SK-N-SH treated with all-trans-retinoic acid at 6 μM for 48 hours (cell line): ENCODE results near the gene PTPN6.

Experiments
- ATAC-seq: fragments of 200-7000 bp; cut with Tn5 transposase; 3 replicates; pipeline ENCODE4 v1.9.1; 2020; ENCODE audit warnings: mild to moderate bottlenecking, moderate library complexity
- ARNTL ChIP-seq: fragments of 450-650 bp; formaldehyde crosslinking; IDR thresholded peaks from 2 replicates; pipeline ENCODE4 v1.5.0; 2020; ENCODE audit warnings: low read depth, mild to moderate bottlenecking, moderate library complexity, borderline replicate concordance
- BACH2 ChIP-seq: fragments of 250-450 bp; sonication (Bioruptor Pico); IDR thresholded peaks from 2 replicates; pipeline ENCODE4 v1.9.0; 2021; ENCODE audit warnings: mild to moderate bottlenecking, borderline replicate concordance
- CREB5 ChIP-seq: fragments of 250-450 bp; sonication (Bioruptor Pico); IDR thresholded peaks from 2 replicates; pipeline ENCODE4 v1.5.1; 2020; ENCODE audit warnings: low read depth, mild to moderate bottlenecking, moderate library complexity
- CSDC2 ChIP-seq: fragments of 250-450 bp; sonication (Bioruptor Pico); IDR thresholded peaks from 2 replicates; pipeline ENCODE4 v1.5.0; 2020; ENCODE audit warnings: mild to moderate bottlenecking, moderate library complexity
- CSRNP3 ChIP-seq: fragments of 250-450 bp; sonication (Bioruptor Pico); IDR thresholded peaks from 2 replicates; pipeline ENCODE4 v1.5.1; 2021; ENCODE audit warnings: mild to moderate bottlenecking, moderate library complexity
- ESRRG ChIP-seq: fragments of 250-450 bp; sonication (Bioruptor Pico); IDR thresholded peaks from 2 replicates; pipeline ENCODE4 v1.6.1; 2021; ENCODE audit warnings: mild to moderate bottlenecking
- GLIS3 ChIP-seq: fragments of 250-450 bp; sonication (Bioruptor Pico); IDR thresholded peaks from 2 replicates; pipeline ENCODE4 v1.5.0; 2020; ENCODE audit warnings: mild to moderate bottlenecking, moderate library complexity
- ISL1 ChIP-seq: fragments of 250-450 bp; sonication (Bioruptor Pico); IDR thresholded peaks from 2 replicates; pipeline ENCODE4 v2.1.2; 2022; ENCODE audit warnings: mild to moderate bottlenecking, moderate library complexity
- OSR1 ChIP-seq: fragments of 250-450 bp; sonication (Bioruptor Pico); IDR thresholded peaks from 2 replicates; pipeline ENCODE4 v1.8.0; 2022; ENCODE audit warnings: moderate library complexity, mild to moderate bottlenecking, inconsistent platforms
- PATZ1 ChIP-seq: fragments of 250-450 bp; sonication (Bioruptor Pico); IDR thresholded peaks from 2 replicates; pipeline ENCODE4 v1.8.0; 2020; ENCODE audit warnings: mild to moderate bottlenecking, moderate library complexity, borderline replicate concordance
- POU6F1 ChIP-seq: fragments of 250-450 bp; sonication (Bioruptor Pico); IDR thresholded peaks from 2 replicates; pipeline ENCODE4 v1.8.0; 2021; ENCODE audit warnings: low read depth, mild to moderate bottlenecking, moderate library complexity, borderline replicate concordance
- PPARA ChIP-seq: fragments of 250-450 bp; sonication (Bioruptor Pico); IDR thresholded peaks from 2 replicates; pipeline ENCODE4 v1.5.0; 2020; ENCODE audit warnings: mild to moderate bottlenecking, borderline replicate concordance
- RARB ChIP-seq: fragments of 250-450 bp; sonication (Bioruptor Pico); IDR thresholded peaks from 2 replicates; pipeline ENCODE4 v1.8.0; 2021; ENCODE audit warnings: mild to moderate bottlenecking, moderate library complexity
- TCF4 ChIP-seq: fragments of 250-450 bp; sonication (Bioruptor Pico); IDR thresholded peaks from 2 replicates; pipeline ENCODE4 v1.8.0; 2021; ENCODE audit warnings: mild to moderate bottlenecking, moderate library complexity, borderline replicate concordance
- TOX ChIP-seq: fragments of 250-450 bp; sonication (Bioruptor Pico); IDR thresholded peaks from 2 replicates; pipeline ENCODE4 v1.8.0; 2021; ENCODE audit warnings: mild to moderate bottlenecking, moderate library complexity, borderline replicate concordance
- TSHZ2 ChIP-seq: fragments of 250-450 bp; sonication (Bioruptor Pico); IDR thresholded peaks from 2 replicates; pipeline ENCODE4 v1.5.0; 2020; ENCODE audit warnings: mild to moderate bottlenecking, moderate library complexity
- ZC3H10 ChIP-seq: fragments of 250-450 bp; sonication (Bioruptor Pico); IDR thresholded peaks from 2 replicates; pipeline ENCODE4 v1.5.1; 2021; ENCODE audit warnings: mild to moderate bottlenecking, moderate library complexity
- ZFP3 ChIP-seq: fragments of 250-450 bp; sonication (Bioruptor Pico); IDR thresholded peaks from 2 replicates; pipeline ENCODE4 v1.5.0; 2020; ENCODE audit warnings: mild to moderate bottlenecking, moderate library complexity
- ZFP30 ChIP-seq: fragments of 450-650 bp; formaldehyde crosslinking; IDR thresholded peaks from 2 replicates; pipeline ENCODE4 v1.5.0; 2022; ENCODE audit warnings: mild to moderate bottlenecking, moderate library complexity
- ZNF70 ChIP-seq: fragments of 450-650 bp; formaldehyde crosslinking; IDR thresholded peaks from 2 replicates; pipeline ENCODE4 v1.5.0; 2020; ENCODE audit warnings: mild to moderate bottlenecking, moderate library complexity
- ZNF8 ChIP-seq: fragments of 450-650 bp; formaldehyde crosslinking; IDR thresholded peaks from 2 replicates; pipeline ENCODE4 v1.5.0; 2020; ENCODE audit warnings: mild to moderate bottlenecking, moderate library complexity

PTPN6 gene

GRCh38 chr12:7004840-7005239, 53.7 kb downstream of the PTPN6 start:
- TF ChIP-seq ARNTL (CRISPR knock-in tag) (no peak), CSDC2 (no peak), TCF4 (CRISPR knock-in tag) (no peak), CREB5 (CRISPR knock-in tag) (no peak), ZC3H10 (no peak), POU6F1 (CRISPR knock-in tag) (no peak), PPARA (CRISPR knock-in tag) (no peak), PATZ1 (CRISPR knock-in tag) (no peak), ZFP30 (CRISPR knock-in tag) (no peak), CSRNP3 (no peak), ISL1 (CRISPR knock-in tag) (no peak), RARB (CRISPR knock-in tag) (no peak), GLIS3 (CRISPR knock-in tag) (no peak)
- no peak for ATAC-seq

GRCh38 chr12:7005311-7005710, 54.2 kb downstream of the PTPN6 start:
- TF ChIP-seq CSDC2, result no peak
- TF ChIP-seq ISL1 (CRISPR knock-in tag), result no peak
- TF ChIP-seq ZFP3, result no peak
- TF ChIP-seq BACH2 (CRISPR knock-in tag), result no peak
- no peak for TF ChIP-seq TCF4 (CRISPR knock-in tag)
- no peak for TF ChIP-seq TSHZ2 (CRISPR knock-in tag)
- no peak for TF ChIP-seq GLIS3 (CRISPR knock-in tag)
- no peak for TF ChIP-seq OSR1 (CRISPR knock-in tag)
- no peak for TF ChIP-seq ESRRG
- no peak for ATAC-seq

- ATAC-seq, result no peak
- TF ChIP-seq OSR1 (CRISPR knock-in tag) (no peak), CSDC2 (no peak), ZFP30 (CRISPR knock-in tag) (no peak), ESRRG (no peak), RARB (CRISPR knock-in tag) (no peak), PATZ1 (CRISPR knock-in tag) (no peak), CSRNP3 (no peak), CREB5 (CRISPR knock-in tag) (no peak), PPARA (CRISPR knock-in tag) (no peak), ARNTL (CRISPR knock-in tag) (no peak), TOX (no peak), ZFP3 (no peak), ZNF8 (CRISPR knock-in tag) (no peak), ISL1 (CRISPR knock-in tag) (no peak), ZC3H10 (no peak), ZNF70 (CRISPR knock-in tag) (no peak)
Measured at GRCh38 chr12:7006639-7007038, 55.5 kb downstream of the PTPN6 start.
